Right atrium auricular region (tissue), 2 donors: ENCODE measurements around the gene SLC41A3. TPM values are rescaled to one million over a fixed set of nuclear protein-coding genes. Genes with fewer than 3 reads are reported as not detected.

Experiments
- DNase-seq: peaks from one replicate; pipeline ENCODE4 v3.0.0-alpha.2; 2019; ENCODE audit warnings: low spot score
- H3K27ac ChIP-seq, 2 donors: fragments of 200-600 bp; sonication (generic); 1 replicate in 1 of 2; 2 replicates in 1 of 2; pipeline ENCODE4 v1.5.1; 2016 to 2019
- H3K27me3 ChIP-seq, 2 donors: fragments of 200-600 bp; sonication (generic); one replicate each; pipeline versions ENCODE4 v1.5.1 to v1.6.0; 2017 to 2019
- H3K36me3 ChIP-seq: fragments of 200-600 bp; sonication (generic); one replicate; pipeline ENCODE4 v1.5.1; 2016
- H3K4me1 ChIP-seq, 2 donors: fragments of 200-600 bp; sonication (generic); one replicate each; pipeline versions ENCODE4 v1.5.1 to v1.6.0; 2017 to 2019
- H3K4me3 ChIP-seq, 2 donors: fragments of 200-600 bp; sonication (generic); 1 replicate in 1 of 2; 2 replicates in 1 of 2; pipeline ENCODE4 v1.5.1; 2017 to 2019; ENCODE audit warnings: mild to moderate bottlenecking in 1 of 2, moderate library complexity in 1 of 2
- H3K9me3 ChIP-seq, 2 donors: fragments of 200-600 bp; sonication (generic); one replicate each; pipeline ENCODE4 v1.5.1; 2019
- CTCF ChIP-seq, 2 donors: fragments of 200-600 bp; sonication (generic); IDR thresholded peaks; one replicate each; pipeline ENCODE4 v1.5.1; 2019; ENCODE audit warnings: antibody characterized with exemption in 2 of 2
- total RNA-seq, 2 donors: library from RNA; depleted of rRNA; stranded (reverse); fragments of >200 nt; gene quantifications; one replicate each; pipeline ENCODE4 v1.1.0, GENCODE V29; 2016

SLC41A3 gene
- total RNA-seq, 2 donors from 2014 or later = 34.1 to 39.6 TPM

- peaks cover 18% of the 10 kb centered on the region for H3K36me3 ChIP-seq
- no peak for TF ChIP-seq CTCF (IDR thresholded peaks at IDR 0.05)
- no peak overlapping the region for H3K4me3 ChIP-seq
- no peak for DNase-seq
- no peaks in the 10 kb centered on the region for H3K4me1 ChIP-seq
- H3K27me3 ChIP-seq = no peaks in the 10 kb centered on the region
- peaks cover 0 to 8% of the 10 kb centered on the region in 2 donors for H3K9me3 ChIP-seq
- no peak overlapping the region for H3K27ac ChIP-seq
Observed at GRCh38 chr3:126024049-126024854, 59.7 kb downstream of the SLC41A3 start.

- no peaks in the 10 kb centered on the region for H3K27me3 ChIP-seq
- H3K36me3 ChIP-seq = peaks cover 12% of the 10 kb centered on the region
- H3K4me3 ChIP-seq = no peak overlapping the region
- no peak for TF ChIP-seq CTCF (IDR thresholded peaks at IDR 0.05)
- H3K4me1 ChIP-seq = no peaks in the 10 kb centered on the region
- H3K9me3 ChIP-seq = peaks cover 0 to 8% of the 10 kb centered on the region in 2 donors
- H3K27ac ChIP-seq = no peak overlapping the region
- no peak for DNase-seq
Observed at GRCh38 chr3:126023390-126023789, 60.5 kb downstream of the SLC41A3 start.

GRCh38 chr3:126022741-126023359 lies 61.1 kb downstream of the SLC41A3 start:
- Histone ChIP-seq H3K27ac (no peak overlapping the region), H3K27me3 (no peaks in the 10 kb centered on the region), H3K4me3 (no peak overlapping the region), H3K36me3 (peaks cover 12% of the 10 kb centered on the region), H3K4me1 (no peaks in the 10 kb centered on the region), H3K9me3 (peaks cover 0 to 4% of the 10 kb centered on the region in 2 donors)
- TF ChIP-seq CTCF (IDR thresholded peaks at IDR 0.05) = no peak
- DNase-seq = no peak

GRCh38 chr3:126021702-126022101 lies 62.2 kb downstream of the SLC41A3 start:
- Histone ChIP-seq H3K4me1 (no peaks in the 10 kb centered on the region), H3K4me3 (no peak overlapping the region), H3K27ac (no peak overlapping the region), H3K36me3 (peaks cover 12% of the 10 kb centered on the region), H3K27me3 (no peaks in the 10 kb centered on the region), H3K9me3 (no peaks in the 10 kb centered on the region)
- no peak for DNase-seq
- TF ChIP-seq CTCF (IDR thresholded peaks at IDR 0.05) = no peak

GRCh38 chr3:126021224-126021623 lies 62.7 kb downstream of the SLC41A3 start:
- Histone ChIP-seq H3K27me3 (no peaks in the 10 kb centered on the region), H3K27ac (no peak overlapping the region), H3K9me3 (no peaks in the 10 kb centered on the region), H3K4me1 (no peaks in the 10 kb centered on the region), H3K4me3 (no peak overlapping the region), H3K36me3 (peaks cover 12% of the 10 kb centered on the region)
- no peak for DNase-seq
- no peak for TF ChIP-seq CTCF (IDR thresholded peaks at IDR 0.05)
